HS-27A (cell line): ENCODE results near the gene LEMD1.

Experiments
- DNase-seq: peaks from one replicate; pipeline ENCODE4 v3.0.0-alpha.2; 2012; ENCODE audit warnings: low read depth, missing footprints

The LEMD1 gene

DNA sequence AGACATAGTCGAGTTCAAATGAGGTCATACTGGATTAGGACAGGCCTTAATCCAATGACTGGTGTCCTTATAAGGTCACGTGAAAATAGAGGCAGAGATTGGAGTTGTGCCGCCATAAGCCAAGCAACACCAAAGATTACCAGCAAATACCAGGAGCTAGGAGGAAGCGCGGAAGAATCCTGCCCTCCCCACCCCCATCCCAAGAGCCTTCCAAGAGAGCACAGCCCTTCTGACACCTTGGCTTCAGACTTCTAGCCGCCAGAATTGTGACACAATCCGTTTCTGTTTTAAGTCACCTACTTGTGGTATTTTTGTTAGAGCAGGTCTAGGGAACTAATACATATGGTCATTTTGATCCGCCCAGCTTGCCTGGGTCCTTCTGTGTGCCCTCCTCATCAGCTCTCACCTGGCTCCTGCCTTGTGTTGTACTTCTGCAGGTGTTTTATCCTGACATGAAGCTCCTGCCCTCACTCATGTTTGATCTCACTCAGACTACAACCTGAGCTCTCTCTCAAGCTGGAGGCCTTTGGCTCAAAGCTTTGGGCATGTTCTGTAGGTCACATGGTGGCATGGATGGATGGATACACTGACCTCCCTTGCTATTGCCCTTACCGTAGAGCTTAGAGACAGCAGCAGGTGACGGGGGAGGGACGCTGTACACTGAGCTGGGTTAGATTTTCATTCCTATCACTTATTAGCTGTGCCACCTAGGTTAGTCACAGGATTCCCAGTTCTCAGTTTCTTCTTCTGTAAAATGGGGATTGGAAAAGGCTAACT, 89.7 kb downstream of the LEMD1 start:
- no peak for DNase-seq
